ENCODE data around the gene AOPEP.
"Not testable (repeated sequence)": the region's sequence is repeated elsewhere in the genome, so short reads cannot be mapped to it uniquely, and the experiment has no call there.

Gene AOPEP

DNA sequence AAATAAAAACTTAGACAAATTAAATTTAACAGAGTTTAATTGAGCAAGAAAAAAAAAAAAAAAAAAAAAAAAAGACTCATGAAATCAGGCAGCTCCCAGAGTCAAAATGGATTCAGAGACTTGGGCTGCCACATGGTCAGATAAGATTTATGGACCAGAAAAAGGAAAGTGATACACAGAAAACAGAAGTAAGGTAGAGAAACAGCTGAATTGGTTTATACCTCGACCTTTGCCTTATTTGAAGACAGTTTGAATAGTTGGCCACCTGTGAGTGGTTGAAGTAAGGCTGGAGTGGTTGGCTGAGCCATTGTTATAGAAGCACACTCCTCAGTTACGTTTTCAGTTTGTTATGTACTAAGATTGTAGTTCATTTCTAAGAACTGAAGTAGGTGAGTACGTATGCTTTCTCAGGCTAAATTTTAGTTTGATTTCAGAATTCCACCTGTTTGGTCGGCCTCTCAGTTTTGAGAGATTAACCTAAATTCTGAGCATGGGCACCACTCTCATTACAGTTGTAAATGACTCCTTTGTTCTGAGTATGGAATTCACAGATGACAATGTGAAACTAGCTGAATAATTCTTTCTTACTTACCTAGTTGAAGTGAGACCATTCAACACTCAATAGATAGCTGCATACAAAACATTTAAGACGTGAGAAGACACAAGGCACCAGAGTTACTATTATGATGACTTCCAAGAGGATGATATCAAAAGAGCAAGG lies 149.0 kb downstream of the AOPEP start:
- no peak for DNase-seq

DNA sequence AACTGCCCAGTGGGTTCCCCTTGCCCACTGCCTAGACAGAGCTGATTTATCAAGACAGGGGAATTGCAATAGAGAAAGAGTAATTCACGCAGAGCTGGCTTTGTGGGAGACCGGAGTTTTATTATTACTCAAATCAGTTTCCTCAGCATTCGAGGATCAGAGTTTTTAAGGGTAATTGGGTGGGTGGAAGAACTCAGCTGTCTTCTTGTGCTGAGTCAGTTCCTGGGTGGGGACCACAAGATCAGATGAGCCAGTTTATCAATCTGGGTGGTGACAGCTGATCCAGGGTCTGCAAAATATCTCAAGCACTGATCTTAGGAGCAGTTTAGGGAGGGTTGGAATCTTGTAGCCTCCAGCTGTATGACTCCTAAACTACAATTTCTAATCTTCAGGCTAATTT lies 152.3 kb downstream of the AOPEP start:
- DNase-seq = not testable (repeated sequence)

DNA sequence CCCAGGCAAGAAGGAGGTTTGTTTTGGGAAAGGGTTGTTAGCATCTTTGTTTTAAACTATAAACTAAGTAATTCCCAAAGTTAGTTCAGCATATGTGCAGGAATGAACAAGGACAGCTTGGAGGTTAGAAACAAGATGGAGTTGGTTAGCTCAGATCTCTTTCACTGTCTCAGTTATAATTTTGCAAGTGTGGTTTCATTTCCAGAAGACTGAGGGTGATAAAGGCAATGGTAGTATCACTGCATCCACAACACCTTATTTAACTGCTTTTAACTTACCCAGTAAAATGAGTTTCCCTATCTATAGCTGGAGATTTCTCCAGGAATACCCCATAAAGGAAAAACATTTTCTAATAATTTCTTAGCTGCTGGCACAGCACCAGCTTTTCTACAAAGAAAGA lies 152.7 kb downstream of the AOPEP start:
- no peak for DNase-seq

DNA sequence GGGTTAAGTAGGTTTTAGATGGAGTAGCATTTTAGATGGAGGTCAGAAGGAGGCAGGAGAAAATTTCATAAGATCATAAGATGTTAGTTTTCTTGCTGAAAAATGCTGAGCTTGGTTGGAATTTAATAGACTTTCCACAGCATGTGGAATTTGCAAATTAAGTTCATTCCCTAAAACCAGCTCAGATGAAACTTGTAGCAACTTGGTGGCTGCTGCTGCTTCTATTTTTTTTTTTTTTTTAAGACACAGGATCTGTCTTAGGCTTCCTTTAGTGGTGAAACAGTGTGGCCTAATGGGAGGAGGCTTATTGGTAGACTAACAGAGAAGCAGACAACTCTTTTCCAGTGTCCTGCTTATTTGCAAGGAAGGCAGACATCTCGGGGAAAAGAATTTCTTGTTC lies 154.5 kb downstream of the AOPEP start:
- DNase-seq = no peak

DNA sequence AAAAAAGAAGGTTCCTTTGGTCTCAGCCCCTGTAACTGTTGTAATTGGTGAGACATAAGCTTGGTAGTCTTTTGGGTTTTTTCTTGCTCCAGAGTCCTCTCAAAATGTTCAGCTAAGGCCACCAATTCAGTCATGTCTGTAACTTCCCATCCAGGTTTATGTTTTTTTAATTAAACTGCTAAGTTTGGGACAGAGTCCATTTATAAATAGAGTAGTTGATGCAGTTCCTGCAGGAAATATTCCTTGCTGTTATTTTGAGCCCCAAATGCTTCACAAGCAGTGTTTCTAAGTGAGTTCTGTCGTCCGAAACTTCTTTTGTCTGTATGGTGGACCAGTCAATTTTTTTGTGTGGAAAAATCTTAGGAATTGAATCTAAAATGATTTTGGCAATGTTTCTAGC lies 155.0 kb downstream of the AOPEP start:
- no peak for DNase-seq

DNA sequence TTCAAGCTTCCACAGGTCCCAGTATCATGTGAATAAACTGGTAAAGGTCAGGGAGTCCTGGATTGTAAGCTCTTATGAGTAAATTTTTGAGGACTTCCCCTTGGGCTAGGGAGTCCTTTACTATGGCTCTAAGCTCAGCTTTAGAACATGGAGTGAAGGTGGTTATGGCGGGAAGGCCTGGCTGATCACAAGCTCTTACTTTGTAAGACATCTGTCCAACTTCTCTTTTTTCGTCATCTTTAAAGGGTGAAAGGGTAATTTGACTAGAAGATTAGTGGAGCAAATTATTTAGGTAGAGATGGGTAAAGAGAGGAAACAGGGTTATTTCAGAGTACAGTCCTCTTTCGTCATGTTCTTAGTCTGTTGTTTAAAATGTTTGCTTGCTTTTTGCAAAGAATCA lies 155.4 kb downstream of the AOPEP start:
- DNase-seq = no peak

DNA sequence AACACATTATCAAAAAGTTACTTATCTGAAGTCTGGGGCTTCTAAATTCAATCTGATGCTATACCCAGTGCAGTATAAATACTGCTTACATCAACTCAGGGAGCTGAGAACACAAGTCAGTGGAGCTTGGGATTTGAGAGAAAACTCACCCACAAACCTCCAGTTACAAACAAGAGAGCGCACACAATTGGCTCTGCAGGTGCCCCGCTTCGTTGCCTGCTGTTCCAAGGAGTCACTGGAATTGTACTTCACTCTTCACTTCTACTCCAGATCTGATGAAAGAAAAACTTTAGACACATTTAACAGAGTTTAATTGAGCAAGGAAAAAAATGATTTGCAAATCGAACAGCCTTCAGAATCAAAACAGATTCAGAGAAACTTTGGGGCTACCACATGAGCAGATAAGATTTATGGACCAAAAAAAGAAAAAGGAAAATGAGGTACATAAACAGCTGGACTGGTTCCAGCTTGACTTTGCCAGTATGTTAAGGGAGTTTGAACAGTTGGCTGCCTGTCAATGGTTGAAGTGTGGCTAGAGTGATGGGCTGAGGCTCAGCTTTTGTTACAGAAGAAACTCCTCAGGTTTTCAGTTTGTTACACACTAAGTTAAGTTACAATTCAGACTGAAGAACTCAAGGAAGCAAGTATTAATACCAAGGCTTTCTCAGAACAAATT lies 156.6 kb downstream of the AOPEP start:
- DNase-seq = no peak

DNA sequence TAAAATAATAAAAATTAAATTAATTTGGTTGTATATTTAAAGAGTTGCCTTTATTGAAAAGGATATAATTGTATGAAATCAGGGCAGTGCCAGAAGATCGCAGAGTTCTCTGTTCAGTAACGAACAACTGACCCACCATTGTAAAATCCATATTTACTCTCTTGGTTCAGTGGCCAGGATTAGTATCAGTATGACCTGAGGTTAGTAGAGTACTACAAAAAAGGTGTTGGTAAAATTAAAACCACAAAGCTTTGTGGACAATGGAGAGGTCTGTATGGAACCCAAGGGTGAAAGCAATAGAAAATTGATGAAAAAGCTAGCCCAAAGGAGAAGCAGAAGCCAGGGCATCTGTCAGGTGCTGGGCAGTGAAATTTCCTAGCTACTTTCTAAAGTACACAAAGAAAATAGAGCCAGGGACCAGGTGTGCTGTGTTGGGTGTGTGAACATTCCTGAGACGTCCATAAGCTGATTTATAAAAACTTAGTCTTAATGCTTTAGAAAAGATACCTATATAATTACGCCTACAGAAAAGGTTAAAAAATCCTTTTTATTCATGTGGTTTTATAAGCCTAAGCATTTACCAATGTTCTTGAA lies 159.5 kb downstream of the AOPEP start:
- DNase-seq = no peak

DNA sequence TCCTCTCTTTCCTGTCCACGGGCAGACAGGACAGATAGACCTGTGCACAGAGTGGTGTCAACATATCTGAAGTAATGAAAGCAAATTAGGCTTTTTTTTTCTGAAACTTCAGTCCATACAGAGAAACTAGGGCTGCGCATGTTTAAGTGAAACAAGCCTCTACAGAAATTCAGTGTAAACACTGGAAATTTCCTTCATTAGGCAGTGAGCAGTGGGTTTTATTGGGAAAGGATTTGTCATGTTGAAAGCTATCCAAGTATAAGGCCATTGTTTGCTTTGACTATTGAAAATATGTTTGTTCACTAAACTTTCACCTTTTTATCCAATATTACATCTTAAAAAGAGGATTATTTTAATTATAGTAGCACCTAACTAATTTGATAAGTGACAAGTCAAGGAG lies 161.2 kb downstream of the AOPEP start:
- no peak for DNase-seq

DNA sequence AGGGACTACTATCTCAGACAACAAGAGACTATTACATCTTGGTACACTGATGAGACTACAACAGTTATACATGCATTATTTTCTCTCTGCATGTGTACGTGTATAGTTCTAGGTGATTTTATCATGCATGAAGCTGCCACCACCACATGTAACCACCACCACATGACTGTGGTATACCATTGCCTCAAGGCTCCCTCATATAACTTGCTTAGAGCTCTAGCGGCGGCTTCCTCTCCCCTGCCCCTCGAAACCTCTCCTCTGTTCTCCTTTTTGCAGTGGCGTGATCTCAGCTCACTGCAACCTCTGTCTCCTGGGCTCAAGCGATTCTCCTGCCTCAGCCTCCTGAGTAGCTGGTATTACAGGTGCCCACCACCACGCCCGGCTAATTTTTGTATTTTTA lies 162.3 kb downstream of the AOPEP start:
- DNase-seq = no peak

DNA sequence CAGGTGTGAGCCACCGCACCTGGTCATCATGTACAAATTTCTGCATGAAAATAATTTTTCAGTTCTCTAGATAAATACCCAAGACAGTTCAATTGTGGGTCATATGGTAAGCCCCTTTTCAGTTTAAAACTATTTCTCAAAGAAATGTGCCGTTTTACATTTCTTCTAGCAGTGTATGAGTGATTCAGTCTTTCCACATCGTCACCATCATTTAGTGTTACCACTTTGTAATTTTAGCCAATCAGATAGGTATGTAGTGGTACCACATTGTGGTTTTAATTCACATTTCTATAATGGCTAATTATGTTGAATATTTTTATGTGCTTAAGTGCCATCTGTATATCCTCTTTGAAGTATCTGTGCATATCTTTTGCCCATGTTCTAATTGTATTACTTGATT lies 163.1 kb downstream of the AOPEP start:
- no peak for DNase-seq

DNA sequence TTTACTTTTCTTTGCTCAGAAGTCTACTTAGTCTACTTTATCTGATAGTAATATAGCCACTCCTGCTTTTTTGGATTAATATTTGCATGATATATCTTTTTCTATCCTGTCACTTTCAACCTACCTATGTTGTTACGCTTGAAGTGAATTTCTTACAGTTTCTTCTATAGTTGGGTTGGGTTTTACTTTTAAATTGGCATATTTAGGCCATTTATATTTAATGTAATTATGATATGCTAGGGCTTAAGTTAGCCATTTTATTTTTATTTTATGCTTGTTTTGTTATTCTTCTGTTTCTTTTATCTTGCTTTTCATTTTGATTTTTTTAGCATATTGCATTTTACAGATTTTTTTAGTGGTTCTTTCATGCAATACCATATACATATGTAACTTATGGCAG lies 164.7 kb downstream of the AOPEP start:
- no peak for DNase-seq

DNA sequence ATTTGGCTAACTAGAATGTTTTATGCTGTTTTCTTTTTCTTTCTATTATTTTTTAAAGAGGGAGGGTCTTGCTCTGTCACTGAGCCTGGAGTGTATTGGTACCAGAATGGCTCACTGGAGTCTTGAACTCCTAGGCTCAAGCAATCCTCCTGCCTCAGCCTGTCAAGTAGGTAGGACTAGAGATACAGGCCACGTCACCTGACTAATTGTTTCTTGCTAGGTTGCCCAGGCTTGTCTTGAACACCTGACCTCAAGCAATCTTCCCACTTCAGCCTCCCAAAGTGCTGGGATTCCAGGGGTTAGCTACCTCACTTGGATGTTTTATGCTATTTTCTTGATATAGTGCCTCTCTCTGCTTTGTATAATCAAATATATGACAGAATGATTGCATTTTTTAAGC lies 166.2 kb downstream of the AOPEP start:
- DNase-seq = no peak

DNA sequence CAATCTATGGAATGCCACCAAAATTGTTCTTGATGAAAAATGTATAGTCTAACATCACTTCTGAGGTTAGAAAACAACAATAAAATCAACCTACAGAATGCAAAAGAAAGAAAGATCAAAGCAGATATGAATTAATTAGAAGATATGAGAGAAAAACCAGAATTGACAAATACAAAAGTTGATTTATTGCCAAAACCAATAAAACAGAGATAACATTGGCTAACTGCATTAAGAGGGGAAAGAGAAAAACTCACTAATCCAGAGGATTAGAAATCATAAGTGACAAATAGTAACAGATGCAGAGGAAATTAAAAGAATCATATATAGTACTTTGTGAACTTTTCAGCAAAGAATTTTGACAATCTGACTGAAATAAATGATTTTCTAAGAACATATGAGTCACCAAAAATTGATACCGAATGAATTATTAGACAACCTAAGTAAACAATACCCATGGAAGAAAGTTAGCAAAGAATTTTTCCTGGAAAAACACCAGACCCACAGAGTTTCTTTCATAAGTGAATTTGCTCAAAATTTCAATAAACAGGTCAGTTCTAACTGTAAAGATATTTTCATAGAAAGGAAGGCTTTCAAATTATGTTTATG lies 167.7 kb downstream of the AOPEP start:
- no peak for DNase-seq

DNA sequence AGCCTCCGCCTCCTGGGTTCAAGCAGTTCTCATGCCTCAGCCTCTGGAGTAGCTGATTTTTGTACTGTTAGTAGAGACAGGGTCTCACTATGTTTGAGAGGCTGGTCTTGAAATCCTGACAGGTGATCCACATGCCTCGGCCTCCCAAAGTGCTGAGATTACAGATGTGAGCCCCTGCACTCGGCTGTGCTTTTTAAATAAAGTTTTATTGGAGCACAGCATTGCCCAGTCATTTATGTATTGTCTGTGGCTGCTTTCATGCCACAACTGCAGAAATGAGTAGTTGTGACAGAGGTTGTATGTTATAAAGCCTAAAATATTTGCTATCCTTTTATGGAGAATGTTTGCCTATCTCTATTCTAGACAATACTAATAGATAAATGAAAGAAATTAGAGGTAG lies 169.2 kb downstream of the AOPEP start:
- DNase-seq = no peak

DNA sequence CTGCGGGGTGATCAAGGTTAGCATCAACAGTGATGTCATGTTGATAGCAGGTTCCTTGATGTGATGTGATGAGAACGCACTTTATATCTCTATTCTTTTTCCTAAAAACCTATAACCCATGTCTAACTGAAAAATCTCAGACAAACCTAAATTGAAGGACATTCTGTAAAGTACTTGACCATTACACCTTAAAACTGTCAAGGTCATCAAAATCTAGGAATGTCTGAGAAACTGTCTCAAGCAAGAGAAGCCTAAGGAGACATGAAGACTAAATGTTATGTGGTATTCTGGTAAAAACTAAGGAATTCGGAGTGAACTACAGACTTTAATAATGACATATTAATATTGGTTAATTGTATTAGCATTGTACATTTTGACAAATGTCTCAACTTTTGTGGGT lies 170.0 kb downstream of the AOPEP start:
- no peak for DNase-seq

DNA sequence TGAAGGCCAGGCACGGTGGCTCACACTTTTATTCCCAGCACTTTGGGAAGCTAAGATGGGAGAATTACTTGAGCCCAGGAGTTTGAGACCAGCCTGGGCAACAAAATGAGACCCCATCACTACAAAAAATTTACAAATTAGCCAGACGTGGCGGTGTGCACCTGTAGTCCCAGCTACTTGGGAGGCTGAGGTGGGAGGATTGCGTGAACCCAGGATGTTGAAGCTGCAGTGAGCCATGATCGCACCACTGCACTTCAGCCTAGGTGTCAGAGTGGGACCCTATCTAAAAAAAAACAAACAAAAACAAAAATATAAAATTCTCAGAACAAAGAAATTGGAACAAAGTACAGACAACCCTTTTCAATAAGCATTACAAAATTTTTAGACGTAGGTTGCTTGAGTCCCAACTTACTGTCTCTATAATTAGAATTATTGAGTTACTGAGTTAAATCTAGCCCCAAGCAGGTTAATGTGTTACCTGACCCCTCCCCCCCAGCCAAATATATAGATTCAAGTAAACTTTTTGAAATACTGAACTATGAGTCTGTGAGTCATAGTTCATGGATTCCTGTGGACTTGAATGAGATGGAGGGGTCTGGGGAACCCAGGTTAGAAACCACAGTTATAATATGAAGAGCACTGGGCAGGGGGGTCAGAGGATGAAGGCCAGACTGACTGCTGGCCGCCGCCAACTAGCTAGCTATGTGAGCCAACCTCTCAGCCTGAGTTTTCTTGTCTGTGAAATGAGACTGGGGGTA lies 173.1 kb downstream of the AOPEP start:
- no peak for DNase-seq

DNA sequence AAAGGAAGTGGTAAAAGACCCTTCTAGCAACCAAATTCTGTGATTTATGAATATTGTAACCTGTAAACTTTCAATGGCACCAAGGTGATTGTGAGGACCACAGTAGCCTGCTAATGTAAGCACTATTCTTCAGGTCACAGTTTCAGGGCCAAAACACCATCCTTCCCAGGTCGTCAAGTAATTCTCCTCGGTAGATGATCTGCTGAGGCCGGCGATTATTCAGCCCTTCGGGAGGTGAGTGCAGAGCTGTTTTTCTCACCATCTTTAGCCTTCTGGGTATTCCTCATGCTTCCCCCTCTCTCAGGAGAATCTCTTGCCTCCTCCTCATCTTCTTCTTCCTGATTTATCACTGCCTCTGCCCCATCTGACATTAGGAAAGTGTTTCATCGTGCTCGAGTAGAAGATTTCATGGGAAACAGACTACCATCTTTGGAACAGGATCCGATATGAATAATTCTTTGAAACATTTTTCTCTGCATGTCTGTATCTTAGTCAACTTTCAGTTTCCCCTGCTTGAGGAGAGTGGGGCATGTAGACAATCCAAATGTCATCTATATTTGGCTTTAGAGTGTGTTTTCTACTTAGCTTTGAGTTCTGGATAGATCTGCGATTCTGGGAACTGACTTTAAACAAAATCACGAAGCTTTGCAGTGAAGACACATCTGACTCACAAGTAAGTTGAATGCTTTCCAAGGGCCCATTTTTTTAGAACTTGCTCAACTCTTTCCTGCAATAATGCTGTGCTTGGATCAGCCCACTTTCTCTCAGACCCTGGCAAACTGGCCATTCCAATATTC lies 173.9 kb downstream of the AOPEP start:
- no peak for DNase-seq

DNA sequence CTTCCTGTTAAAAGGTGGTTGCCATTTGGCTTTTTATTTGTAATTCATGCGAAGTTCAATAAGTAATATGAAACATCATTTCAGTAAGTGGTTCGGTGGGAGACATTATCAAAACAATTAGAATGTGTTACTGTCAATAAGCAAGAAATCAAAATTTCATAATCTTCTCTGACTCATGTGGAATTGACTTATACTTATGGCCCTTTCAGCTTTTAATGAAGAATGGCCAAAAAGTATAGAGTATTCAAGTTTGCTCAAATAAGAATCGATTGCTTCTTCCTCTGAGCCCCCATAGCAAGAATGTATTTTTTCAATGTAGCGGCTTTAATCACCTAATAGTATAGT lies 174.5 kb downstream of the AOPEP start:
- DNase-seq = no peak

DNA sequence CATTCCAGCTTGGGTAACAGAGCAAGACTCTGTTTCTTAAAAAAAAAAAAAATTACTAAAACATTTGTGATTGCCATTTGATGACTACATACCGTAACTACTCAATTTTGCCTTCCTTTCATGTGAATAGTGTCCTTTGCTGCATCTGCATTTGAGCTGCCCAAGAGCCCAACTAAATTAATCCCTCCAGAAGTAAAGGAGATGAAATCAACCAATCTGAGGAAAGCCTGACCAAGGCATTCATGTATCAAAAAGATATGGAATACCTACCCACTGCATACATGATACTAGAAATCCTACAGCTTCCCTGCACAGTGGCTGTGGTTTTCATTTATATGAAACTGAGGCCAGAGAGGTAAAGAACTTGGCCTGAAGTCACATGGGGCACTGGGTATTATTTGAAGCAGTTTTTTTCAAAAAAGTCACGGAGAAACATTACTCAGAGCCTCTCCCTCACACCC lies 177.5 kb downstream of the AOPEP start:
- no peak for DNase-seq

DNA sequence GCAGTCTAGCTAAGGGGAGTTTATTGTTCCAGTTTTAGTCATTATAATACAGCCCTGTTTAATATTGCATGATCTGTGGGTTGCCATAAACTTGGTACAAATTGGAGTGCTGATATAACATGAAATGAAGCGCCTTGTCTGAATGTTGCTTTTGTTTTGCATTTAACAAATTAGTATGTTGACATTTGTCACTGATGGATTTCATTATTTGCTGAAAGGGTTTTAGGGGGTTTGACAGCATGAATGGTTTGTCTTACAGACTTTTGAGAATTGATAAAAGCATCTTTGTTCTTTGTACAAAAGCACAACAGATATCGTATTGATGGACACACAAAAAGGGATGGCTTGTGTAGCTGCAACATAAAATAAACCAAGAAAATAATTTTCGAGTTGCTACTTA lies 178.3 kb downstream of the AOPEP start:
- DNase-seq = no peak

DNA sequence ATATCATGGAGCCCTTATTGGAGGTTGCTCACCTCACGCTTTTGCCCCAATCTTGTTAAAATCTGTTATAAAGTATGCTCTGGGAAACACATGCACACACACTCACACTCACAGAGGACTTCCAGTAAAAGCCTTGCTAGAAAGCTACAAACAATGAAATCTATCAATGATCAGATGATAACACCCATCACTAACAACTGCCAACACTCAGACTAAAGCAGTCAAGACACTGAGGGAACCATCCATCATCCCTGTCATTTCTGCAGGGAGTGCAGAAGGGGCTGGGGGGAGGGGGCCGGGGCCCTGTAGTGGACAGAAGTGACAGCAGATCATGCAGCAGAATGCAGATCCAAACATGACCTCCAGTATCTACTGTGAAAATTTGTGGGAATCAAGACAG lies 179.1 kb downstream of the AOPEP start:
- no peak for DNase-seq

DNA sequence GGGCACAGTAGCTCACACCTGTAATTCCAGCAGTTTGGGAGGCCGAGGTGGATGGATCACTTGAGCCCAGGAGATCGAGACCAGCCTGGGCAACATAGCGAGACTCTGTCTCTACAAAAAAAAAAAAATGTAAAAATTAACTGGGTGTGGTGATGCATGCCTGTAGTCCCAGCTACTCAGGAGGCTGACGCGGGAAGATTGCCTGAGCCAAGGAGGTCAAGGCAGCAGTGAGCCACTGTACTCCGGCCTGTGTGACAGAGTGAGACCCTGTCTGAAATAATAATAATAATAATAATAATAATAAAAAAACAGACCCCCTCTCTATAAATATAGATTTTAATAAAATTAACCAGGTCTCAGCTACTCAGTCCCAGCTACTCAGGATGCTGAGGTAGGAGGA lies 179.7 kb downstream of the AOPEP start:
- no peak for DNase-seq
